HEK293 (cell line): Measurements from ENCODE around the gene SLC12A8.

Experiments used
- CTCF ChIA-PET: fragments of 350-600 bp; formaldehyde crosslinking; extraction: SDS; loops from one replicate; lab custom pipeline; 2021; ENCODE audit warnings: antibody characterized with exemption; lab: Yijun Ruan, JAX
- POLR2A ChIA-PET: fragments of 300-600 bp; formaldehyde crosslinking; extraction: SDS; loops from one replicate; lab custom pipeline; 2020; ENCODE audit warnings: antibody characterized with exemption, inconsistent platforms; lab: Yijun Ruan, JAX
- H3K27ac ChIP-seq: fragments of 200-500 bp; sonication (Bioruptor generic); 2 replicates; pipeline ENCODE4 v1.5.1; 2014; ENCODE audit warnings: low read depth, low read length, control low read depth, inconsistent platforms; ENCODE audit errors: extremely low read depth
- H3K36me3 ChIP-seq, 2 experiments: fragments of 200-500 bp in 1 of 2; sonication (Bioruptor generic) in 1 of 2; 1 replicate in 1 of 2; 2 replicates in 1 of 2; pipeline ENCODE4 v1.5.1; 2014 to 2017; ENCODE audit warnings: inconsistent platforms in 2 of 2, low read length in 2 of 2; ENCODE audit not compliant: control insufficient read depth in 2 of 2, insufficient read depth in 1 of 2
- H3K4me1 ChIP-seq: fragments of 200-500 bp; sonication (Bioruptor generic); 2 replicates; pipeline ENCODE4 v1.5.1; 2014; ENCODE audit warnings: mild to moderate bottlenecking, low read length, inconsistent platforms; ENCODE audit not compliant: control insufficient read depth, insufficient read depth
- H3K4me3 ChIP-seq: 2 replicates; pipeline ENCODE4 v1.5.1; 2011; ENCODE audit warnings: low read depth, mild to moderate bottlenecking, control low read depth, low read length, moderate library complexity
- H3K9me3 ChIP-seq: fragments of 200-500 bp; sonication (Bioruptor generic); 2 replicates; pipeline ENCODE4 v1.5.1; 2014; ENCODE audit warnings: low read depth, low read length, inconsistent platforms; ENCODE audit not compliant: control insufficient read depth, insufficient read depth
- GFI1B ChIP-seq: fragments of 450-650 bp; formaldehyde crosslinking; IDR thresholded peaks from 2 replicates; pipeline ENCODE4 v1.5.1; 2016; ENCODE audit warnings: missing biosample characterization, missing genetic modification characterization
- GLIS1 ChIP-seq: fragments of 450-650 bp; formaldehyde crosslinking; IDR thresholded peaks from 2 replicates; pipeline ENCODE4 v1.5.1; 2016; ENCODE audit warnings: missing biosample characterization, missing genetic modification characterization
- HOXD13 ChIP-seq: sonication (generic); formaldehyde crosslinking; IDR thresholded peaks from 2 replicates; pipeline ENCODE4 v1.8.0; 2022; ENCODE audit warnings: missing genetic modification reagents, borderline replicate concordance
- MYNN ChIP-seq: fragments of 450-650 bp; formaldehyde crosslinking; IDR thresholded peaks from 2 replicates; pipeline ENCODE4 v1.5.1; 2016; ENCODE audit warnings: missing biosample characterization, missing genetic modification characterization, borderline replicate concordance
- SCRT2 ChIP-seq: fragments of 450-650 bp; formaldehyde crosslinking; IDR thresholded peaks from 2 replicates; pipeline ENCODE4 v1.5.1; 2016; ENCODE audit warnings: missing biosample characterization, missing genetic modification characterization
- SP2 ChIP-seq: fragments of 450-650 bp; formaldehyde crosslinking; IDR thresholded peaks from 2 replicates; pipeline ENCODE4 v1.5.1; 2016; ENCODE audit warnings: missing biosample characterization, missing genetic modification characterization
- ZBTB26 ChIP-seq: fragments of 450-650 bp; formaldehyde crosslinking; optimal IDR thresholded peaks from 2 replicates; pipeline ENCODE3; 2016; ENCODE audit warnings: missing biosample characterization, mild to moderate bottlenecking, missing genetic modification characterization
- ZFHX2 ChIP-seq: fragments of 450-650 bp; formaldehyde crosslinking; conservative IDR thresholded peaks from 2 replicates; pipeline ENCODE4 v1.5.1; 2016; ENCODE audit warnings: missing biosample characterization, missing genetic modification characterization
- ZIC2 ChIP-seq: fragments of 450-650 bp; formaldehyde crosslinking; IDR thresholded peaks from 2 replicates; pipeline ENCODE4 v1.5.1; 2016; ENCODE audit warnings: missing biosample characterization, missing genetic modification characterization
- ZNF169 ChIP-seq: fragments of 450-650 bp; formaldehyde crosslinking; IDR thresholded peaks from 2 replicates; pipeline ENCODE4 v1.5.1; 2016; ENCODE audit warnings: missing biosample characterization, missing genetic modification characterization
- ZNF426 ChIP-seq: fragments of 450-650 bp; formaldehyde crosslinking; IDR thresholded peaks from 2 replicates; pipeline ENCODE4 v1.5.1; 2017; ENCODE audit warnings: missing biosample characterization, missing genetic modification characterization, mild to moderate bottlenecking, inconsistent platforms, moderate library complexity
- ZNF48 ChIP-seq: fragments of 450-650 bp; formaldehyde crosslinking; IDR thresholded peaks from 2 replicates; pipeline ENCODE4 v1.5.1; 2016; ENCODE audit warnings: missing biosample characterization, missing genetic modification characterization
- ZNF560 ChIP-seq: fragments of 450-650 bp; formaldehyde crosslinking; IDR thresholded peaks from 2 replicates; pipeline ENCODE4 v1.5.1; 2017; ENCODE audit warnings: missing biosample characterization, missing genetic modification characterization, borderline replicate concordance
- ZNF670 ChIP-seq: fragments of 450-650 bp; formaldehyde crosslinking; IDR thresholded peaks from 2 replicates; pipeline ENCODE4 v1.5.1; 2016; ENCODE audit warnings: missing biosample characterization, missing genetic modification characterization, low read depth
- ZNF704 ChIP-seq: fragments of 450-650 bp; formaldehyde crosslinking; IDR thresholded peaks from 2 replicates; pipeline ENCODE4 v1.5.1; 2016; ENCODE audit warnings: missing biosample characterization, missing genetic modification characterization
- ZNF785 ChIP-seq: fragments of 450-650 bp; formaldehyde crosslinking; IDR thresholded peaks from 2 replicates; pipeline ENCODE4 v1.5.1; 2016; ENCODE audit warnings: missing biosample characterization, missing genetic modification characterization

Gene SLC12A8

GRCh38 chr3:125200731-125201139 lies 11.8 kb downstream of the SLC12A8 start (continued):
- no peak for TF ChIP-seq ZBTB26 (tag by site-specific recombination)

GRCh38 chr3:125194849-125195601 lies 17.5 kb downstream of the SLC12A8 start:
- no peaks in the 10 kb centered on the region for H3K4me1 ChIP-seq
- H3K4me3 ChIP-seq = no peak overlapping the region
- H3K9me3 ChIP-seq = no peaks in the 10 kb centered on the region
- TF ChIP-seq ZNF704 (no peak), GLIS1 (tag by site-specific recombination) (0 out of 2 replicates have a peak, but pooled peaks have one; percentile 17)
- no peaks in the 10 kb centered on the region for H3K36me3 ChIP-seq
- POLR2A ChIA-PET = no interaction called here
- no peak overlapping the region for H3K27ac ChIP-seq
- CTCF ChIA-PET = interaction anchor here (0.5 to 0.8 kb wide), 2 partner anchors 60 to 409 kb away, joined by 3 to 5 read pairs; no protein-coding TSS in a partner anchor

- H3K36me3 ChIP-seq = no peaks in the 10 kb centered on the region
- no peaks in the 10 kb centered on the region for H3K9me3 ChIP-seq
- ChIA-PET POLR2A (no interaction called here), CTCF (interaction anchor here (0.5 to 0.8 kb wide), 2 partner anchors 60 to 408 kb away, joined by 3 to 5 read pairs; no protein-coding TSS in a partner anchor)
- no peak overlapping the region for H3K27ac ChIP-seq
- no peaks in the 10 kb centered on the region for H3K4me1 ChIP-seq
- TF ChIP-seq ZNF670 = no peak
- no peak for TF ChIP-seq ZIC2 (tag by site-specific recombination)
- no peak for TF ChIP-seq ZNF48 (tag by site-specific recombination)
- no peak for TF ChIP-seq ZNF426 (tag by site-specific recombination)
- TF ChIP-seq HOXD13 (CRISPR knock-in tag) = no peak
- TF ChIP-seq MYNN (tag by site-specific recombination) = no peak
- no peak for TF ChIP-seq ZNF785
- TF ChIP-seq ZNF169 = no peak
- H3K4me3 ChIP-seq = no peak overlapping the region
Observed at GRCh38 chr3:125194061-125194848, 18.3 kb downstream of the SLC12A8 start.

- Histone ChIP-seq H3K4me3 (no peak overlapping the region), H3K4me1 (no peaks in the 10 kb centered on the region), H3K36me3 (no peaks in the 10 kb centered on the region), H3K9me3 (no peaks in the 10 kb centered on the region), H3K27ac (no peak overlapping the region)
- ChIA-PET POLR2A (interaction anchor here (0.6 kb wide), 1 partner anchor 26 kb away, joined by 3 read pairs; no protein-coding TSS in a partner anchor), CTCF (no interaction called here)
- TF ChIP-seq SCRT2 (tag by site-specific recombination) = no peak
- no peak for TF ChIP-seq ZNF560 (tag by site-specific recombination)
- no peak for TF ChIP-seq SP2
- TF ChIP-seq GFI1B (tag by site-specific recombination) = no peak
- TF ChIP-seq ZFHX2 (tag by site-specific recombination) = no peak
Observed at GRCh38 chr3:125192190-125193035, 20.1 kb downstream of the SLC12A8 start.
